ENCODE measurements around the gene GNB1L. TPM values are rescaled to one million over a fixed set of nuclear protein-coding genes. Genes with fewer than 3 reads are reported as not detected.

The GNB1L gene
- total RNA-seq, 1 donor, result 4.0 TPM

DNA sequence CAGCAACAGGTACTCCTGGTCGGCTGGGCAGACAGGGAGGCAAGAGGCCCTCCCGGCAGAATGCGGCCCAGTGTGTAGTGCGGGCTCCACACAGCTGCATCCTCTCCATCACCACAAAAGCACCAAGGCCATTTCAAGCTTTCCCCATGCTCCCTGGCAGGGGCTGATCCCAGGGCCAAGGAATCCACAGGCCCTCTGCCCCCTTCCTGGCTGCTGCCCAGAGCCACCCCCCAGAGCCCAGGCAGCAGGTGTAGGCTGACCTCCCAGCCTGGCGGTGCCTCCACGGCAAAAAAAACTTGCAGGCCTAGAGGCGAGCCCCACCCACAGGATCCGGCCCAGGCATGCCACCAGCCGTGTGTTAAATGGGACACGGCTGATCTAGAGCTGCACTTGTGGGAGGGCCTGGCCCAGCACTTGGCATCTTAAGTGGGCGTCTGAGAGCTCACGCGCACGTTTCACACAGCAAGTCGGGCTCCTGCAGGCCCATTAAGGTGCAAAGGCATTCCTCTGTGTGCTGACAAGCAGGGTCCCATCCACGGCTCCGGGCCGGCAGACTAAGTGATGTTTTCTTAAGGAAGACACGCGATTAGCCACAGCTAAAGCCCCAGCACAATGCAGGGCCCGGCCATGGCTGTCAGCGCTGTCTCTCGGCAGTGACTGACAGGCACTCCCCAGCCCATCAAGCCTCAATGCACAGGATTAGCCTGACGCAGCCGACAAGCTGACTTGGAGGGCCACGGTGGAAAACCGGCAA, 19.8 kb upstream of the GNB1L start:
- Histone ChIP-seq H2AFZ (ENCODE audit: low read length) (no peak overlapping the region), H3K79me2 (ENCODE audit: insufficient read depth, low read length) (no peaks in the 10 kb centered on the region), H3K36me3 (ENCODE audit: insufficient read depth, low read length) (no peaks in the 10 kb centered on the region), H3K4me3 (ENCODE audit: insufficient read depth, low read length) (no peak overlapping the region), H4K20me1 (ENCODE audit: insufficient read depth, low read length) (no peaks in the 10 kb centered on the region), H3K27me3 (ENCODE audit: insufficient read depth, low read length) (no peaks in the 10 kb centered on the region), H3K27ac (ENCODE audit: low read depth, low read length) (no peak overlapping the region), H3K4me1 (ENCODE audit: insufficient read depth, low read length) (peaks cover 39% of the 10 kb centered on the region), H3K9me3 (ENCODE audit: low read depth, low read length) (no peaks in the 10 kb centered on the region), H3K4me2 (ENCODE audit: insufficient read depth, low read length) (no peak overlapping the region)
- TF ChIP-seq, protein P1, sequence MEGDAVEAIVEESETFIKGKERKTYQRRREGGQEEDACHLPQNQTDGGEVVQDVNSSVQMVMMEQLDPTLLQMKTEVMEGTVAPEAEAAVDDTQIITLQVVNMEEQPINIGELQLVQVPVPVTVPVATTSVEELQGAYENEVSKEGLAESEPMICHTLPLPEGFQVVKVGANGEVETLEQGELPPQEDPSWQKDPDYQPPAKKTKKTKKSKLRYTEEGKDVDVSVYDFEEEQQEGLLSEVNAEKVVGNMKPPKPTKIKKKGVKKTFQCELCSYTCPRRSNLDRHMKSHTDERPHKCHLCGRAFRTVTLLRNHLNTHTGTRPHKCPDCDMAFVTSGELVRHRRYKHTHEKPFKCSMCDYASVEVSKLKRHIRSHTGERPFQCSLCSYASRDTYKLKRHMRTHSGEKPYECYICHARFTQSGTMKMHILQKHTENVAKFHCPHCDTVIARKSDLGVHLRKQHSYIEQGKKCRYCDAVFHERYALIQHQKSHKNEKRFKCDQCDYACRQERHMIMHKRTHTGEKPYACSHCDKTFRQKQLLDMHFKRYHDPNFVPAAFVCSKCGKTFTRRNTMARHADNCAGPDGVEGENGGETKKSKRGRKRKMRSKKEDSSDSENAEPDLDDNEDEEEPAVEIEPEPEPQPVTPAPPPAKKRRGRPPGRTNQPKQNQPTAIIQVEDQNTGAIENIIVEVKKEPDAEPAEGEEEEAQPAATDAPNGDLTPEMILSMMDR (IDR thresholded peaks at IDR 0.05; ENCODE audit: extremely low read depth, low read depth, low read length), result no peak
- peak; percentile 65 for DNase-seq (ENCODE audit: insufficient read length, low spot score, missing footprints)

DNA sequence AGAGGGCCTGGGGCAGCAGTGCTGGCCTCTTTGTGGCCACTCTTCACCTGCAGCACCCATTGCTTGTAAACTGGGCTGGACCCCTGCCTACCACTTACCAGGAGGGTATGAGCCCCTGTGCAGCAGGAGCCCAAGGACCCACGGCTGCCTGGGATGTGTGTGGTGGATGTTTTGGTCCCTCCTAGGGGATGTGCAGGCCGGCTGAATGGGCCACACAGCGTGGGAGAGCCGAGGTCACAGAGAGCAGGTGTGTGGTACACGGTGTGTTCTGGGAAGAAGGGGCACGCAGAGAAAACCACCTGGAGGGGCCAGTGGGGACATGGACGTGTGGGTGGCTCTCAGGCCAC, 19.3 kb upstream of the GNB1L start:
- Histone ChIP-seq H3K79me2 (ENCODE audit: insufficient read depth, low read length) (no peaks in the 10 kb centered on the region), H3K27ac (ENCODE audit: low read depth, low read length) (no peak overlapping the region)

DNA sequence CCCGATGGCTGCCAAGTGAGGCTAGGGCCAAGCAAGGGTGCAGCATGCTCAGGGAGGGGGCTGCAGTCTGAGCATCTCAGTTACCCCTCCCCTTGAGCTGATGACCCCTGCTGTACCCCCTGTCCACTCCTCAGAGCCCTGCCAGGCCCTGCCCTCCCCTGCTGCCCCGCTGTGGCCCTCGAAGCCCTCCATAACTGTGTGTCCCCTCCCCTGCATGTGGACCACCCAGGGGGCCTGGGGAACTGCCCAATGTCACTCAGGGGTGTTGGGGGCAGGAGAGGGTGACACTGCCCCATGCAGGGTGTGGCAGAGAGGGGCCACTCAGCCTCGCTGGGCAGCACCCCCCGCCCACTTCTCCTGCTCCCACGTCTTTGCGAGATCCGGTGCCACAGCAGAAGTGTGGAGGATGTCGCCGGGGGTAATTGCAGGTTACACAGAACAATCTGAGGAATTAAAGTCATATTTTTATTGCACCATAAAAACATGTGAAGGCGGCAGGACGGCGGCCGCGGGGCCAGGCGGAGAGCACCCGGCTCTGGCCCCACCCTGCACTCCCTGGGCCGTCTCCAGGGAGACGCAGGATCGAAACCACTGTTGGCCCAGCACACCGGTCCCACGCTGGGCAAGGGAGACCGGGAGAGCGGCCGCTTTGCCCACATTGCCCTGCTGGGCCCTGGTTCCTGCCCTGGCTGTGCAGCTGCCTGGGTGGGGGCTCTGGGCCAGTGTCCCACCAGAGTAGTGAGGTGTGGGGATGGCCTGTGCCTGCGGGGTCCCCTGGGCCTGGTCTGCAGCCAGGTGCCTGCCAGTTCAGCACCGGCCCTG, 18.7 kb upstream of the GNB1L start:
- Histone ChIP-seq H3K9me3 (ENCODE audit: low read depth, low read length) (no peaks in the 10 kb centered on the region), H4K20me1 (ENCODE audit: insufficient read depth, low read length) (no peaks in the 10 kb centered on the region), H3K27ac (ENCODE audit: low read depth, low read length) (no peak overlapping the region), H2AFZ (ENCODE audit: low read length) (no peak overlapping the region), H3K4me2 (ENCODE audit: insufficient read depth, low read length) (peak overlapping the region; percentile 32), H3K4me1 (ENCODE audit: insufficient read depth, low read length) (peaks cover 30% of the 10 kb centered on the region), H3K36me3 (ENCODE audit: insufficient read depth, low read length) (no peaks in the 10 kb centered on the region), H3K79me2 (ENCODE audit: insufficient read depth, low read length) (no peaks in the 10 kb centered on the region), H3K4me3 (ENCODE audit: insufficient read depth, low read length) (peak overlapping the region; percentile 25), H3K27me3 (ENCODE audit: insufficient read depth, low read length) (no peaks in the 10 kb centered on the region)
- peak; percentile 87 for DNase-seq (ENCODE audit: insufficient read length, low spot score, missing footprints)
- TF ChIP-seq, protein P1 (IDR thresholded peaks at IDR 0.05; ENCODE audit: extremely low read depth, low read depth, low read length), result no peak

More for the DNA sequence above, 19.3 kb upstream of the GNB1L start:
- peak; percentile 68 for DNase-seq (ENCODE audit: insufficient read length, low spot score, missing footprints)
- no peaks in the 10 kb centered on the region for H3K36me3 ChIP-seq (ENCODE audit: insufficient read depth, low read length)
- no peaks in the 10 kb centered on the region for H3K27me3 ChIP-seq (ENCODE audit: insufficient read depth, low read length)
- TF ChIP-seq, protein P1 (IDR thresholded peaks at IDR 0.05; ENCODE audit: extremely low read depth, low read depth, low read length), result no peak
- peak overlapping the region; percentile 32 for H3K4me2 ChIP-seq (ENCODE audit: insufficient read depth, low read length)
- no peaks in the 10 kb centered on the region for H3K9me3 ChIP-seq (ENCODE audit: low read depth, low read length)
- H2AFZ ChIP-seq (ENCODE audit: low read length), result no peak overlapping the region
- no peaks in the 10 kb centered on the region for H4K20me1 ChIP-seq (ENCODE audit: insufficient read depth, low read length)
- peaks cover 35% of the 10 kb centered on the region for H3K4me1 ChIP-seq (ENCODE audit: insufficient read depth, low read length)
- H3K4me3 ChIP-seq (ENCODE audit: insufficient read depth, low read length), result no peak overlapping the region

DNA sequence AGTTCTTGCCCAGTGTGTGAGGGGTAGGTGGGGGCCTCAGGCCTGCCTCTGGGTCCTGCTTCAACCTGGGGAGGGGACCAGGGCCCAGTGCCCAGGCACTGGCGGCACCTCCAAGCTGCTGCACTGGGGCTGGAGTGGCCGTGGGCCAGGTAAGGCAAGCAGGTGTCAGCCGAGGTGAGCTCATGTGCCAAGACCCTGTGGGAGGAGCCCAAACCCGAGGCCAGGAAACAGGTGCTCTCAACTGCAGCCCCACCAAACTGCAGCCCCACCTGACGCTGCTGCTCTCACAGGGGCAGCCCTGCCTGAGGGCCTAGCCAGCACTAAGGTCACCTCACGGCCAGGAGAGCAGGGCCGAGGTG, 18.1 kb upstream of the GNB1L start:
- no peak overlapping the region for H3K27ac ChIP-seq (ENCODE audit: low read depth, low read length)
- H3K4me2 ChIP-seq (ENCODE audit: insufficient read depth, low read length), result no peak overlapping the region
- H2AFZ ChIP-seq (ENCODE audit: low read length), result no peak overlapping the region
- H3K4me1 ChIP-seq (ENCODE audit: insufficient read depth, low read length), result peaks cover 24% of the 10 kb centered on the region
- H3K9me3 ChIP-seq (ENCODE audit: low read depth, low read length), result no peaks in the 10 kb centered on the region
- H4K20me1 ChIP-seq (ENCODE audit: insufficient read depth, low read length), result no peaks in the 10 kb centered on the region
- peak; percentile 44 for DNase-seq (ENCODE audit: insufficient read length, low spot score, missing footprints)
- H3K36me3 ChIP-seq (ENCODE audit: insufficient read depth, low read length), result no peaks in the 10 kb centered on the region
- TF ChIP-seq, protein P1 (IDR thresholded peaks at IDR 0.05; ENCODE audit: extremely low read depth, low read depth, low read length), result no peak
- H3K4me3 ChIP-seq (ENCODE audit: insufficient read depth, low read length), result no peak overlapping the region
- H3K27me3 ChIP-seq (ENCODE audit: insufficient read depth, low read length), result no peaks in the 10 kb centered on the region
- H3K79me2 ChIP-seq (ENCODE audit: insufficient read depth, low read length), result no peaks in the 10 kb centered on the region
